ENCODE measurements around the gene CCDC121.

The CCDC121 gene

GRCh38 chr2:27651056-27651455 lies 22.2 kb upstream of the CCDC121 start:
- DNase-seq (ENCODE audit: low read depth), result no peak

GRCh38 chr2:27647737-27648136 lies 18.9 kb upstream of the CCDC121 start:
- no peak for TF ChIP-seq CTCF (conservative IDR thresholded peaks at IDR 0.05; ENCODE audit: low read depth, low read length)
- DNase-seq (ENCODE audit: low read depth), result no peak
- H3K4me3 ChIP-seq (ENCODE audit: low read length), result no peak overlapping the region

More at GRCh38 chr2:27651056-27651455, 22.2 kb upstream of the CCDC121 start:
- no peak for TF ChIP-seq CTCF (conservative IDR thresholded peaks at IDR 0.05; ENCODE audit: low read depth, low read length)
- H3K4me3 ChIP-seq (ENCODE audit: low read length), result no peak overlapping the region

GRCh38 chr2:27647289-27647688 lies 18.5 kb upstream of the CCDC121 start:
- no peak for DNase-seq (ENCODE audit: low read depth)
- no peak overlapping the region for H3K4me3 ChIP-seq (ENCODE audit: low read length)
- TF ChIP-seq CTCF (conservative IDR thresholded peaks at IDR 0.05; ENCODE audit: low read depth, low read length), result no peak

GRCh38 chr2:27645197-27645596 lies 16.4 kb upstream of the CCDC121 start:
- TF ChIP-seq CTCF (conservative IDR thresholded peaks at IDR 0.05; ENCODE audit: low read depth, low read length), result no peak
- DNase-seq (ENCODE audit: low read depth), result no peak
- no peak overlapping the region for H3K4me3 ChIP-seq (ENCODE audit: low read length)

GRCh38 chr2:27640722-27641245 lies 12.0 kb upstream of the CCDC121 start:
- TF ChIP-seq CTCF (conservative IDR thresholded peaks at IDR 0.05; ENCODE audit: low read depth, low read length), result no peak
- H3K4me3 ChIP-seq (ENCODE audit: low read length), result no peak overlapping the region
- no peak for DNase-seq (ENCODE audit: low read depth)

- DNase-seq (ENCODE audit: low read depth), result no peak
- no peak overlapping the region for H3K4me3 ChIP-seq (ENCODE audit: low read length)
- TF ChIP-seq CTCF (conservative IDR thresholded peaks at IDR 0.05; ENCODE audit: low read depth, low read length), result no peak
Observed at GRCh38 chr2:27638709-27639108, 9.9 kb upstream of the CCDC121 start.

GRCh38 chr2:27638037-27638637 lies 9.3 kb upstream of the CCDC121 start:
- no peak for DNase-seq (ENCODE audit: low read depth)
- no peak for TF ChIP-seq CTCF (conservative IDR thresholded peaks at IDR 0.05; ENCODE audit: low read depth, low read length)

More at GRCh38 chr2:27638037-27638637, 9.3 kb upstream of the CCDC121 start:
- no peak overlapping the region for H3K4me3 ChIP-seq (ENCODE audit: low read length)

Data from retinal pigment epithelial cell (primary cell).